MM.1S (cell line): Measurements from ENCODE around the gene PLEKHG4.

Experiments used
- CTCF ChIP-seq: fragments of 300-600 bp; sonication (generic); IDR thresholded peaks from 2 replicates; pipeline ENCODE4 v1.5.1; 2016; ENCODE audit warnings: antibody characterized with exemption, low read length, mixed read lengths
- EZH2 ChIP-seq: fragments of 300-600 bp; sonication (generic); optimal IDR thresholded peaks from 2 replicates; pipeline ENCODE3; 2017; ENCODE audit warnings: low read depth, mild to moderate bottlenecking, antibody characterized with exemption, low read length, mixed read lengths
- EZH2phosphoT487 ChIP-seq: fragments of 300-600 bp; sonication (generic); IDR thresholded peaks from 2 replicates; pipeline ENCODE4 v1.6.1; 2018; ENCODE audit warnings: antibody characterized with exemption, low read length

- TF ChIP-seq EZH2 (no peak), CTCF (peak; percentile 64), EZH2phosphoT487 (no peak)
Measured at GRCh38 chr16:67278773-67279295, 498 bp upstream of the PLEKHG4 start.
